ENCODE results near the gene CYP24A1. TPM values are rescaled to one million over a fixed set of nuclear protein-coding genes. Genes with fewer than 3 reads are reported as not detected.
A peak's percentile ranks its signal among the peaks of the same experiment; 100 is the strongest.

Gene CYP24A1
- total and polyA plus RNA-seq, 2 of the 13 experiments (the other 11 are each of a cell fraction or from before 2014, with no cell fraction given): 9.4 to 32.7 TPM

DNA sequence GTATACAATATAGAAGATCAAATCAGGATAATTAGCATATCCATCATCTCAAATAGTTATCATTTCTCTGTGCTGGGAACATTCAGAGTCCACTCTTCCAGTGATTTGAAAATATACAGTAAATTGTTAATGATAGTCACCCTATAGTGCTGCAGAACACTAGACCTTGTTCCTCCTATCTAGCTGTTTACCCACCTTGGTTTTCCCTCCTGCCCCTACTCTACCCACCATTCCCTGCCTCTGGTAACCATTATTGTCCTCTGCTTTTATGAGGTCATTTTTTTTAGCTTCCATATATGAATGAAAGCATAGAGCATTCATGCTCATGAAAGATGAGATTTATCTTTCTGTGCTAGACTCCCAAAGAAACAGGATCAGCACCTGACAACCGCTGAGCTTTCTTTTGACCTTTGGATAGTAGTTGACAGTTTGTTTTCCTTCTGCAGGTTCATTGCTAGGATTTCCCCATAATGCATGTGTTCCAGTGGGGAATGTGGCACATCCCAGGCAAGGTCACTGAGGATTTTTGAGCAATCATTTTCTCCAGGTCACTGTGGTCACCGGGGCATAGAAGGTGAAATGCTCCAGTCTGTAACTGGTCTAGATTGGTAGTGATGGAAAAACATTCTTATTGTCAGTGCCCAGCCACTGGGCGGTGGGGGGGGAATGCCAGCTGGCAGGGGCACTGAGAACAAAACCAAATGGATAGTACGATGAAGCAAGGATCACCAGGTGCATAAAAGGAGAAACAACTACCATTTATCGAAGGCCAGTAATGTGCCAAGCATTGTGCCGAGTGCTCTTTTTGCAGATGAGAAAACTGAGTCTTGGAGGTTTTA lies 69.8 kb downstream of the CYP24A1 start (continued):
- TF ChIP-seq ZSCAN29 (CRISPR knock-in tag; conservative IDR thresholded peaks at IDR 0.05): peak; percentile 79
- peak; percentile 64; the same call in 1 of the 2 replicates for TF ChIP-seq ADNP (CRISPR knock-in tag; IDR thresholded peaks at IDR 0.05)
- peak; percentile 55; the same call in 1 of the 2 replicates for TF ChIP-seq JUNB (CRISPR knock-in tag; IDR thresholded peaks at IDR 0.05; ENCODE audit: borderline replicate concordance)
- peak; percentile 57; the same call in 1 of the 2 replicates for TF ChIP-seq KLF6 (CRISPR knock-in tag; IDR thresholded peaks at IDR 0.05)
- TF ChIP-seq ZFYVE20 (CRISPR knock-in tag; IDR thresholded peaks at IDR 0.05; ENCODE audit: borderline replicate concordance, low read depth): 0 out of 2 replicates have a peak, but pooled peaks have one; percentile 21
- no peak for TF ChIP-seq SRSF1 (optimal IDR thresholded peaks at IDR 0.05; ENCODE audit: low read depth, low read length)
- TF ChIP-seq, protein P1, sequence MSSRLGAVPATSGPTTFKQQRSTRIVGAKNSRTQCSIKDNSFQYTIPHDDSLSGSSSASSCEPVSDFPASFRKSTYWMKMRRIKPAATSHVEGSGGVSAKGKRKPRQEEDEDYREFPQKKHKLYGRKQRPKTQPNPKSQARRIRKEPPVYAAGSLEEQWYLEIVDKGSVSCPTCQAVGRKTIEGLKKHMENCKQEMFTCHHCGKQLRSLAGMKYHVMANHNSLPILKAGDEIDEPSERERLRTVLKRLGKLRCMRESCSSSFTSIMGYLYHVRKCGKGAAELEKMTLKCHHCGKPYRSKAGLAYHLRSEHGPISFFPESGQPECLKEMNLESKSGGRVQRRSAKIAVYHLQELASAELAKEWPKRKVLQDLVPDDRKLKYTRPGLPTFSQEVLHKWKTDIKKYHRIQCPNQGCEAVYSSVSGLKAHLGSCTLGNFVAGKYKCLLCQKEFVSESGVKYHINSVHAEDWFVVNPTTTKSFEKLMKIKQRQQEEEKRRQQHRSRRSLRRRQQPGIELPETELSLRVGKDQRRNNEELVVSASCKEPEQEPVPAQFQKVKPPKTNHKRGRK (CRISPR knock-in tag; IDR thresholded peaks at IDR 0.05): no peak
- TF ChIP-seq, protein P2, sequence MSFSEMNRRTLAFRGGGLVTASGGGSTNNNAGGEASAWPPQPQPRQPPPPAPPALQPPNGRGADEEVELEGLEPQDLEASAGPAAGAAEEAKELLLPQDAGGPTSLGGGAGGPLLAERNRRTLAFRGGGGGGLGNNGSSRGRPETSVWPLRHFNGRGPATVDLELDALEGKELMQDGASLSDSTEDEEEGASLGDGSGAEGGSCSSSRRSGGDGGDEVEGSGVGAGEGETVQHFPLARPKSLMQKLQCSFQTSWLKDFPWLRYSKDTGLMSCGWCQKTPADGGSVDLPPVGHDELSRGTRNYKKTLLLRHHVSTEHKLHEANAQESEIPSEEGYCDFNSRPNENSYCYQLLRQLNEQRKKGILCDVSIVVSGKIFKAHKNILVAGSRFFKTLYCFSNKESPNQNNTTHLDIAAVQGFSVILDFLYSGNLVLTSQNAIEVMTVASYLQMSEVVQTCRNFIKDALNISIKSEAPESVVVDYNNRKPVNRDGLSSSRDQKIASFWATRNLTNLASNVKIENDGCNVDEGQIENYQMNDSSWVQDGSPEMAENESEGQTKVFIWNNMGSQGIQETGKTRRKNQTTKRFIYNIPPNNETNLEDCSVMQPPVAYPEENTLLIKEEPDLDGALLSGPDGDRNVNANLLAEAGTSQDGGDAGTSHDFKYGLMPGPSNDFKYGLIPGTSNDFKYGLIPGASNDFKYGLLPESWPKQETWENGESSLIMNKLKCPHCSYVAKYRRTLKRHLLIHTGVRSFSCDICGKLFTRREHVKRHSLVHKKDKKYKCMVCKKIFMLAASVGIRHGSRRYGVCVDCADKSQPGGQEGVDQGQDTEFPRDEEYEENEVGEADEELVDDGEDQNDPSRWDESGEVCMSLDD (CRISPR knock-in tag; IDR thresholded peaks at IDR 0.05; ENCODE audit: borderline replicate concordance): 0 out of 2 replicates have a peak, but pooled peaks have one; percentile 31
- TF ChIP-seq NFE2 (CRISPR knock-in tag; IDR thresholded peaks at IDR 0.05): no peak
- TF ChIP-seq ZNF331 (CRISPR knock-in tag; IDR thresholded peaks at IDR 0.05): peak; percentile 96
- TF ChIP-seq SP2 (CRISPR knock-in tag; IDR thresholded peaks at IDR 0.05): no peak
- TF ChIP-seq, protein P3, sequence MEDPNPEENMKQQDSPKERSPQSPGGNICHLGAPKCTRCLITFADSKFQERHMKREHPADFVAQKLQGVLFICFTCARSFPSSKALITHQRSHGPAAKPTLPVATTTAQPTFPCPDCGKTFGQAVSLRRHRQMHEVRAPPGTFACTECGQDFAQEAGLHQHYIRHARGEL (CRISPR knock-in tag; IDR thresholded peaks at IDR 0.05): peak; percentile 45; the same call in 1 of the 2 replicates
- TF ChIP-seq FOXA1 (IDR thresholded peaks at IDR 0.05): no peak
- peak; percentile 91 for TF ChIP-seq FOXA1 (CRISPR knock-in tag; IDR thresholded peaks at IDR 0.05)
- peak; percentile 52 for TF ChIP-seq JARID2 (CRISPR knock-in tag; IDR thresholded peaks at IDR 0.05; ENCODE audit: insufficient replicate concordance)
- 0 out of 2 replicates have a peak, but pooled peaks have one; percentile 33 for TF ChIP-seq KLF12 (CRISPR knock-in tag; IDR thresholded peaks at IDR 0.05; ENCODE audit: borderline replicate concordance)
- TF ChIP-seq ELF3 (CRISPR knock-in tag; IDR thresholded peaks at IDR 0.05): peak; percentile 98
- TF ChIP-seq, protein P4, sequence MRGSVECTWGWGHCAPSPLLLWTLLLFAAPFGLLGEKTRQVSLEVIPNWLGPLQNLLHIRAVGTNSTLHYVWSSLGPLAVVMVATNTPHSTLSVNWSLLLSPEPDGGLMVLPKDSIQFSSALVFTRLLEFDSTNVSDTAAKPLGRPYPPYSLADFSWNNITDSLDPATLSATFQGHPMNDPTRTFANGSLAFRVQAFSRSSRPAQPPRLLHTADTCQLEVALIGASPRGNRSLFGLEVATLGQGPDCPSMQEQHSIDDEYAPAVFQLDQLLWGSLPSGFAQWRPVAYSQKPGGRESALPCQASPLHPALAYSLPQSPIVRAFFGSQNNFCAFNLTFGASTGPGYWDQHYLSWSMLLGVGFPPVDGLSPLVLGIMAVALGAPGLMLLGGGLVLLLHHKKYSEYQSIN (CRISPR knock-in tag; IDR thresholded peaks at IDR 0.05; ENCODE audit: borderline replicate concordance): no peak
- 0 out of 2 replicates have a peak, but pooled peaks have one; percentile 76 for TF ChIP-seq ARID2 (CRISPR knock-in tag; IDR thresholded peaks at IDR 0.05; ENCODE audit: borderline replicate concordance)
- TF ChIP-seq NR2F1 (CRISPR knock-in tag; IDR thresholded peaks at IDR 0.05): peak; percentile 100
- TF ChIP-seq, protein P5, sequence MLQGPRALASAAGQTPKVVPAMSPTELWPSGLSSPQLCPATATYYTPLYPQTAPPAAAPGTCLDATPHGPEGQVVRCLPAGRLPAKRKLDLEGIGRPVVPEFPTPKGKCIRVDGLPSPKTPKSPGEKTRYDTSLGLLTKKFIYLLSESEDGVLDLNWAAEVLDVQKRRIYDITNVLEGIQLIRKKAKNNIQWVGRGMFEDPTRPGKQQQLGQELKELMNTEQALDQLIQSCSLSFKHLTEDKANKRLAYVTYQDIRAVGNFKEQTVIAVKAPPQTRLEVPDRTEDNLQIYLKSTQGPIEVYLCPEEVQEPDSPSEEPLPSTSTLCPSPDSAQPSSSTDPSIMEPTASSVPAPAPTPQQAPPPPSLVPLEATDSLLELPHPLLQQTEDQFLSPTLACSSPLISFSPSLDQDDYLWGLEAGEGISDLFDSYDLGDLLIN (CRISPR knock-in tag; IDR thresholded peaks at IDR 0.05; ENCODE audit: borderline replicate concordance): peak; percentile 60; the same call in 1 of the 2 replicates
- no peak for TF ChIP-seq NBN (conservative IDR thresholded peaks at IDR 0.05)
